ENCODE results near the gene ADD2.
"Not testable (repeated sequence)": the region's sequence is repeated elsewhere in the genome, so short reads cannot be mapped to it uniquely, and the experiment has no call there.

Gene ADD2

DNA sequence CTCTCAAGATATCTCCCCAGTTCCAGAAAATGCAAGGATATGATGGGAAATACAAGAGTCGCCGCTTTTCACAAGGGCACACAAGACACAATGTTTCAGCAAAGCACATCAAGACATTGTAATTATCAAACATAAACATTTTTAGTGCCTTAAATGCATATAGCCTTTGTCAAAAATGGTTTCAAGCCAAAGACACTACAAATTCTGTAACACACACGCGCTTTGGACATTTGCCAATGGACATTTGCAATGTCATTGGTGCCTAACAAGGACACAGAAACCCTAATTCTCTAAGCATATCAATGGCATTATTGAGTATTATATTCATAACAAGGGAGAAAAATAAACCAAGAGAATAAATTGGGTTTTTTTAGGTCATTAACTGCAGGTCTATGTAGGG is 16.1 kb downstream of the ADD2 start:
- no peak for DNase-seq (ENCODE audit: low read depth)

DNA sequence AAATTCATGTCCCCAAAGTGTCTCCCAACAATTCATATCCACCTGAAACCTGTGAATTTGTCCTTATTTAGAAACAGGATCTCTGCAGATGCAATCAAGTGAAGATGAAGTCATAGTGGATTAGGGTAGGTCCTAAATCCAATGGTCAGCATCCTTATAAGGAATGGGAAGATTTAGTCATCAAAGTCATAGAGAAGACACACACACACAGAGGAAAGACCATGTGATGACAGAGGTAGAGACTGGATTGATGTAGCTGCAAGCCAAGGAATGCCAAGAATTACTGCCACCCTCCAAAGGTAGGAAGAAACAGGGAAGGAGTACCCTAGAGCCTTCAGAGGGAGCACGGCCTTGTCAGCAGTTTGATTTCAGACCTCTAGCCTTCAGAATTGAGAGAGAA is 17.7 kb downstream of the ADD2 start:
- no peak for DNase-seq (ENCODE audit: low read depth)

DNA sequence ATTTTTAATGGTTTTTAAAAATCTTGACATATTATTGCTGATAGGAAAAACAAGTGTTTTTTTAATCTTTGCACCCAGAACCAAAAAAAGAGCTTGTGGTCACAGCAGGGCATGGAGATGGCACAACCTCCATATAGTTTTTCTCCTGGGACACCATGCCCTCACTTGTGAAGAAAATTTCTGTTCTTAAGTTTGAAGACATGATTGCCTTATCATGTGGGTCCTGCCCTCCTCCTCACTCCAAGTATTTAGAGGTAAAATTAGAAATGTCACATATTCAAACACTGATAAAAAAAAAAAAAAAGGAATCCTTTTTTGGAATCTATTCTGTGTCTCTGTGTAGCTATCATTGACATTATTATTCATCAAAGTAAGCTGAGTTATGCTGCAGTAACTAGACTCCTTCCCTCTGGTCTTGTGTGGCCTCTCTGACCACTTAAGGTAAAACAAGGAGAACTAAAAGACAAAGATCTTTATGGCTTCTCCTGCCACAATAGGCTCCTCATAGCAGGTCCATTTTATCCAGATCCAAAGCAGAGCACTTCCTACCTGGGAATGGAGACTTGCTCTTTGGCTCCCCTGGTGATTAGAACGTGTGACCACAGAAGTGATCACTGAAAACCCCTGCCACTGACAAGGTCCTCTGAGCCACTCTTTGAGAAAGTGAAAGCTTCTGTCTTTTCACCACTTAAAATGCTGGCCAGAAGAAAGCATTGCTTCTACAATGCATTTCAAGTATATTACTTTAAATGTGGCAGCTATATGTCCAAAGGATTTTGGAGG is 19.8 kb downstream of the ADD2 start:
- no peak for DNase-seq (ENCODE audit: low read depth)

DNA sequence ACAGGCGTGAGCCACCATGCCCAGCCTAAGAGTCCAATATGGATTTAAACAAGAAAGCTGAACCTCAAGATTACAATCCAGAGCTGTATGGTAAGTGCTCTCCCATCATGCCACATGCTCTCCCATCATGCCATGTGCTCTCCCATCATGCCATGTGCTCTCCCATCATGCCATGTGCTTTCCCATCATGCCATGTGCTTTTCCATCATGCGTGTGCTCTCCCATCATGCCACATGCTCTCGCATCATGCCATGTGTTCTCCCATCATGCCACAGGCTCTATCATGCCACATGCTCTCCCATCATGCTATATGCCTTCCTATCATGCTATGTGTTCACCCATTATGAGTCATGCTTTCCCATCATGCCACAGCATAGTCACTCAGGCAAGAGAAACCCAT is 20.7 kb downstream of the ADD2 start:
- no peak for DNase-seq (ENCODE audit: low read depth)

DNA sequence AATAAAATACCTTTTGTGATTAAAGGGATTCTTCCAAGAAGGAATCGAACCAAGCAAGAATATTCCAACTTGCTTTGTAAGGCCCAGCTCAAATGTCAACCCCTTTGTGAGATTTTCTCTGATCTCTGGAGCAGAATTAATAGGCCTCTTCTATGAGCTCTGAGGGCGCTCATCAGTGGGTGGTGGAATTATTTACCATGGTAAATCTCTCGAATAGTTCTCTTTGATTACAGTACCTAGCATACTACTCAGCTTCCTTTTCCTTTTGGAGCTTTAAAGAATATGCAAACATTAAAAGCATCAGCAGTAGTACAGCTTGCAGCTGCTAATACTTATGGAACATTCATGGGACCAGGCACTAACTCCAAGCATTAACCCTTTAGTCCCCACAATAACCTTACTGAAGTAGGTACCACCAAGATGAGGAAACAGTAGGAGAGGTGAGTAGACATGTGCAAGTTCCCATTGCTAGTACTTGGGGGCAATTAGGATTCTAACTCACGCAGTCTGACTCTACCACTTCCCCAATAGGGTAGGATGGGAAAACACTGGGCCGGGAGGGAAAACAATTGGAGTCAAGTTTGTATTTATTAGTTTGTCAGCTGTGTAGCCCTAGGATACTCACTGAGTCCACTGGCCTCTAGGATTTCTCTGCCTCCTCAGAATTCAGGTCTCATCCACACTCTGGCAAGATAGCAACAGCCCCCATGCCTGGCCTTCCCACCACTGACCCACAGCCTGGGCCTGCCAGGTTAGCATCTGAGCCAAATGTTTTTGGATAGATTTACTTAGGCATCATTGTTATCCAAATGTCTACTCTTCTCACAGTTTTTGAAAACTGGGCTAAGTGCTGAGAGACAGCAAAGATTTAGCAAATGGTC is 21.7 kb downstream of the ADD2 start:
- no peak for DNase-seq (ENCODE audit: low read depth)

DNA sequence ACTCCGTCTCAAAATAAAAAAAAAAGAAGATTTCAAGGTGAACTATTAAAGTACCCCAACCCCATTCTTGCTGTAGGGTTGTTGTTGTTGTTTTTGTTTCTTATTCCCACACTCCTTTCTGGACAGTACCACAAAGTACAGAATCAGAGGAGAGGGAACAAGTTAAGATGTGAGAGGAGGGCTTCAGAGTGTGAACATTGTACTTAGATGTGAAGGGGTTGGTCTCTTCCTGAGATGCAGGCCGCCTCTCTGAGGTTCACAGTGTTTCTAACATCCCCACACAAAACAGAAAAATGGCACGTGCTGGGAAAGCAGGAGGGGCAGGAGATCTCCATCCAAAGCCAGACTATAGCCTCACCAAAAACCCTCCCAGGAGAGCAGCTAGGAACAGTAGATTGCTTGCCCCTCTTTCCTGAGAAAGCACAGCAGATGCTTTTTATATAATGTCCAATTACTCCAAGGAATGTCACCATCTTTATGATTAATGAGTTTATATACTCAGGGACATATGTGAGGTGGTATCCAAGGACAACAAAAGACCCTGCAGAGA is 22.6 kb downstream of the ADD2 start:
- no peak for DNase-seq (ENCODE audit: low read depth)

DNA sequence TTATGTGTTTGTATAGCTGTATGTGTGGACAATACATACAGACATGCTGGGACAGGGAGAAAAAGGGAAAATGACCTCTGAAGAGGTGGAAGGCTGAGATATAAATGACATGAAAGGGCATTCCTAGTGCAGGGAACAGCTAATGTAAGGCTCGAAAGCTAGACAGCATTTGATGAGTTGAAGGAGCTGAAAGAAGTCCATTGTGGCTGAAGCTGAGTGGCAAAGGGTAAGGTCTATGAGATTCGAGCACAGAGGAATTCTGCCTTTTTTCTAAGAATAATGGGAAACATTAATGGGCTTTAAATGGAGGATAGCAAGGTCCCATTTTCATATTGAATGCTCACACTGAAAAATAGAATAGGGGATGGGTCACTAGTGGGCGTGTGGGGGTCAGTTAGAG is 23.6 kb downstream of the ADD2 start:
- DNase-seq (ENCODE audit: low read depth) = no peak

DNA sequence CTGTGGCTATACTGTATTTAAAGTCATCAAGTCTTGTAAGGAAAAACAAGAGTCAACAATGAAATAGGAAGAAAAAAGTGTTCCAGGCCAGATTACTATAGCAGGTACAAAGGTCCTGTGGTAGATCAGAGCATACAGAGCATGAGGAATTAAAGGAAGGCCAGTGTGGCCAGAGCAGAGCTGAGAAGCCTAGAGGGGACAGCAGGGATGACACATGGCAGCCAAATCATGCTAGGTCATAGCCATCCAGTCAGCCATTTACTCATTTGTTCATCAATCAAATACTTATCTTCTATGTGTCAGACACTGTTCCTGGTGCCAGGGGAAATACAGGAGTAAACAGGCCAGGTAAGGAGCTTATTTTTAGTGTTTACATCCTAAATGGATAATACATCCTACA is 24.3 kb downstream of the ADD2 start:
- no peak for DNase-seq (ENCODE audit: low read depth)

DNA sequence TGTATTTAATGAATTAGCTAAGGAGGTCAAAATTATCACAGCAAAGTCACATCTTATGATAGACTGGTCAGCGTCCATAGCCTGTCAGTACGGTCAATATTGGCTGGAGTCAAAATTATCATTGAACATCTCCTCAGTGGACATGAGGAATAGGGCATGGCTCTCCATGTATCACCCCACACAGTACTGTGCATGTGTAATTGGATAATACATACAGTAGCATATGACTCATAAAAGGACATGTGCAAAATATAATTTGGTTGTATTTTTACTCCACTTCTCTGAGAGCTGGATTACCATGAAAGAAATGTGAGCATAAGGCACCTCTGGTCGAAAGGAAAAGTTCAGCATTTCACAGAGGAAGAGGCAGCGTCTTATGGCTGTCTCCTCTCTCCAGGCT is 24.9 kb downstream of the ADD2 start:
- DNase-seq (ENCODE audit: low read depth) = no peak

DNA sequence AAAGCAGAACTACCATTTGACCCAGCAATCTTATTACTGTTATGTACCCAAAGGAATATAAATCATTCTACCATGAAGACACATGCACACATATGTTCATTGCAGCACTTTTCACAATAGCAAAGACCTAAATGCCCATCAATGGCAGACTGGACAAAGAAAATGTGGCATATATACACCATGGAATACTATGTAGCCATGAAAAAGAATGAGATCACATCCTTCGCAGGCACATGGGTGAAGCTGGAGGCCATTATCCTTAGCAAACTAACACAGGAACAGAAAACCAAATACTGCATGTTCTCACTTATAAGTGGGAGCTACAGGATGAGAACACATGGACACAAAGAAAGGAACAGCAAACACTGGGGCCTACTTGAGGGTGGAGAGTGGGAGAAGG is 28.5 kb downstream of the ADD2 start:
- not testable (repeated sequence) for DNase-seq (ENCODE audit: low read depth)

DNA sequence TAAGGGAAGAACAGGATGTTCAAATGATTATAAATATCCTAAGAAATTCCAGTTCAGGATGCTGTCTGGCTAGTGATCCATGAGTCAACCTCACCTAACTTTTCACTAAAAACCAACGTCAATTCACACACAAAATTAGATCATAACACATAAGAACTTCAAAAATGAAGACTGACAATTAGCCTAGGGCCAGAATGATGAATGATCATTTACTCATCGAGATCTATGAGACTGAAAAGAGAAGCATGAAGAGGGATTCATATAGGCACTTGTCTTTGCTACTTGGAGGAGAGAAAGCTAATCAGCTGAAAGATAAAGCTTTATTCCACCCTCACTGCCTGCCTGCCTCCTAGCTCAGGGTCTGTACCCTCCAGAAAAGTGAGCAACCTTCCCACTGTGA is 29.8 kb downstream of the ADD2 start:
- no peak for DNase-seq (ENCODE audit: low read depth)

DNA sequence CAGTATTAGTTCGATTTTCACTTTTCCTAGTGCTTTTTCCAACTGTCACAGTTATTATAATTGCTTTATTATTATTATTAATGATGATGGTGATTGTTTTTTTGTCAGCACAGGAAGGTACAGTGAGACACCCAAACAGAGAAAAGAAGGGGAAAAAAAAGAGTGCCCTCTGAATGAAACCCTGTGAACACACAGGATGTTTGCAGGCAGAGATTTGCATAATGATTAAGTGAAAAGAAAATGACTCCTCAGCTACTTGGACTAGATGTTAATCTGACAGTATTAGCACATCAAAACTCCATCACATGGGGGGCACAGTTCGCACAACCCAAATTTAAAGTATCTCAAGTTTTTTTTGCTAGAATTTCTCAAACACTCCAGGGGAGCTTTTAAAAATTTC is 32.9 kb downstream of the ADD2 start:
- DNase-seq (ENCODE audit: low read depth) = no peak

DNA sequence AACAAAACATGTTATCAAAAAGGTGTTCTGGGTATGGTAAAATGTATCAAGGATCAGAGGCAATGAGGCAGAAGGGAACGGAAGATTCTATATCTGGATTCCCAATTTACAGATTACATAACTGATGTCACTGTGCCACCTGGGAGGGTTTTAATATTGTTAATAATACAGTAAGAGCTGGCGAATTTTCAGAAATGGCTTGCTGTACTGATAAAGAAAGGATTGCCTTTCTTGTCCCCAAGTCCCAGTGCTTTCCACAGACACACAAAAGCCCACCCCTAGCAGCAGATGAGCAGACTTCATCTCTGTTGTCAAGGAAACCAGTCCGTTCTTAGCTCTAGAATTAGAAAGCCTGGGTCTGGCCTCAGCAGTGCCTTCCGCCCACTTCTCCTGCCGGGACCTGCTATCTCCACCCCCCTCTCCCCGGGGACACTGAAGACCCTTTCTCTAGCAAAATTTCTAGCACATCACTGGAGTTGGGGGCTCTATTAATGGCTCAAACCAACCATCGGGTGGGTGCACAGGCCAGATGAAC is 34.3 kb downstream of the ADD2 start:
- DNase-seq (ENCODE audit: low read depth) = no peak

DNA sequence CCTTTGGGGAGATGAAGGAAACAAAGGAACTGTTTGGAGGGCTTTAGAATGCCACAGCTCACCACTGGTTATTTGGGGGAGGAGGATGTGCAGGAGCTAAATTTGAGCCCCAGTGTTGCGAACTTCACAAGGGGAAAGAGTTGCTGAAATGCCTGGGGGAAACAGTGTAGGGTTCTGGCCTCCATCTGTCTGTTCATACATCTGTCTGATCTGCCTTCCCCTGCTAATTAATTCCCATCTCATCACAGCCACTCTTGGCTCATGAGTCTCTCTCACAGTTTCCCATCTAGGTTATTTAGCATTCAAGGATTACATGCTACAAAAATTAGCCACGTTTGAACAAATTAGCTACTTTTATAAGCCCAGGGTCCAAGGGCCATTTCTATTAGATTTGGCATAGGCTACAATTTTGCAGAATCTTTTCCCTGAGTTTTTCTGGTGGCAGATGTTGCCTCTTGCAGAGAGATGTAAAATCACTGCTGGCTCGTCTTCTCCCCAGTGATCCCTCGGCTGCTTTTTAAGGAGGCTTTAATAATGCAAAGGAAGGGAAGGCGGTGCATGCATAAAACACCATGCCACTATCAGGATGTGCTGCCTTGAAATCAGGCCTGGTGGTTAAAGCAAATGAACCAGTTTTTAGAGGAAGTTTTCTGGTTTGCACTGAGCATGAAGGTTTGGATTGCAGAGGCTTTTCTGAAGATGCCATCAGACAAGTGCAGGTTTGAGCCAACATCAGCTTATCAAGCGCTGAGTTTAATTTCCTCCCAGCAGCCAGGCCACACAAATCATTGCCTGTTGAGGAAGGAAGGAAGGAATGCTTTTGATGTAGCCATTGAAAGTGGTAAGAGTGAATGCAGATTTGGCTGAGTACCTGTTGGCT is 35.0 kb downstream of the ADD2 start:
- DNase-seq (ENCODE audit: low read depth) = no peak

DNA sequence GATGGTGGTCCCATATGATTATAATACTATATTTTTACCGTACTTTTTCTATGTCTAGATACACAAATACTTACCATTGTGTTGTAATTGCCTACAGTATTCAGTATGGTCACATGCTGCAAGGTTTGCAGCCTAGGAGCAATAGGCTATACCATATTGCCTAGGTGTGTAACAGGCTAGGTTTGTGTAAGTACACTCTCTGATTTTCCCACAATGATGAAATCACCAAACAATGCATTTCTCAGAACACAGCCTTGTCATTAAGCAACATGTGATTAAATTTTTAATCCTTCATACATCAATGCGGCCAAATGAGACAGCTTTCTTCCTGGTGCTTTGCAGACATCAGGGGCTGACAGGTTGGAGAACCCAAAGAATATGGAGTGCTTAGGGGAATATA is 37.3 kb downstream of the ADD2 start:
- no peak for DNase-seq (ENCODE audit: low read depth)

DNA sequence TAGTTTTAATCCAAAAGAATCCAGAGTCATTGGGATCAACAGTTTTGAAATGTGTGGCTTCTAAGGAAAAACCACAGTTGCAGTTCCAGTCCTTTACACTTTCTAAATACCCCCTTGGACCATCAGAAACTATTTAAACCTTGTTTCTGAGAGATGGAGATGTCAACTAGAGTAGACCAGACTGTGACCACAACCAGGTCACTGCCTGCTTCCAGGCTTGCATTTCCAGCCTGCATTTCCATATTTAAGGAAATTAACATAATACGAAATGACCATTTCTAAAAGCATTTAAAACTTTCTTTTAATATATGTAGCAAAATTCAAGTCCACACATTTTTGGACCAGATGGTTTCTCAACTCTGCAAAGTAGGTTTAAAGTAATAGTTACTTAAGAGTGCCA is 38.4 kb downstream of the ADD2 start:
- no peak for DNase-seq (ENCODE audit: low read depth)

DNA sequence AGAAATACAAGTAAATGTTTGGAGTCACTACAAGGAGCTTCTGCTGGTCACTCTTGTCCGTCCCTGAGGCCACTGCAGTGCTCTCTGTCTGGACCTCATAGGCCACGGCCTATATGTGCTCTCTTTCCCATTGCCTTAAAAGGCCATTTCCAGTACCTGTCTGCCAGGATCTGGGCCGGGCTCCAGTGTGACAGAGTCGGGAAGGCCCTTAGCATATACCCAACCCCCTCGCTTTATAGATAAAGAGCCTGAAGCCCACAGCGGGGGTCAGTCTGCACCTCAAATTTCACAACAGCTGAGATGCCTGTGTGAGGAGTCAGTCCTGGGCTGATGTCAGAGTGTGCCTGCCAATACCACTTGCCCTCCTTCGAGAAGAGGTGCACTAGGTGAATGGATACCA is 39.9 kb downstream of the ADD2 start:
- no peak for DNase-seq (ENCODE audit: low read depth)

DNA sequence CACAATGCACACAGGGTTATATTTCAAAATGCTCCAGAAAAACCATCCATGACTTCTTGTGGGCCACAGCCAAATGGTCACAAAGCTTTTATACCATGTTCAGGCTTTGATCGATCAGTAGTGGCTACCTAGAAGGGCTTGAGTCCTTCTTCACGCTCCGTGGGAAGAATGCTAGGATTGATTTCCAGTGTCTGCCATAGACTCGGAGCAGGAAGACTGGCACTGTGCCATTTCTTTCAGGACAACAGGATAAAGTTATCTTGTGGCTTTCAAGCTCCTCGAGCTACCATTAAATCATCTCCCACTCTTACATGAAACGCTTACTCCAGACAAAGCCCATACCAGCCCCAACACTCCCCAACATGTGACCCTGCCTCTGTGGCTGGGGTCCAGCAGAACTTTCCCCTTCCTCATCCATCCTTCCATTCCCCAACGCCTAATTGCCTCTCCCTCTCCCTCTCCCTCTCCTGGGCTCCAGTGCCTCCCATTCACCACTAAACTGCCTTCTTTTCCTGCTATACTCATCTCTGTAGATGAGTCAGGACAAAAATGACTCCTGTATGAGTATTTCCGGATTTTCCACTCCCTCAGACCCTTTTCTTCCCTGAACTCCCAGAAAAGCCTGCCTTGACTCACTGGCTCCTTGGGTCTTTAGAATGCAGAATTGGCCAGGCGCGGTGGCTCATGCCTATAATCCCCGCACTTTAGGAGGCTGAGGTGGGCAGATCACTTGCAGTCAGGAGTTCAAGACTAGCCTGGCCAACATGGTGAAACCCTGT is 40.9 kb downstream of the ADD2 start:
- DNase-seq (ENCODE audit: low read depth) = no peak

DNA sequence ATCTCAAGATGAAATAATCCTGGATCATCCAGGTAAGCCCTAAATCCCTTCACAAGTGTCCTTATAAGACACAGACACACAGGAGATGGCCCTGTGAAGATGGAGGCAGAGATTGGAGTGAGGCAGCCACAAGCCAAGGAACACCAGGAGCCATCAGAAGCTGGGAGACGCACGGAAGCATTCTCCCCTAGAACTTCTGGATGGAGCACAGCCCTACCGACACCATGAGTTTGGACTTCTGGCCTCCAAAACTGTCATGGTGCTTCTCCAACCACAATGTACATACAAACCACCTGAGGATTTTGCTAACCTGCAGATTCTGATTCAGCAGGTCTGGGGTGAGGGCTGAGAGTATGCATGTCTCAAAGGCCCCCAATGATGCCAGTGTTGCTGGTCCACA is 42.5 kb downstream of the ADD2 start:
- no peak for DNase-seq (ENCODE audit: low read depth)

DNA sequence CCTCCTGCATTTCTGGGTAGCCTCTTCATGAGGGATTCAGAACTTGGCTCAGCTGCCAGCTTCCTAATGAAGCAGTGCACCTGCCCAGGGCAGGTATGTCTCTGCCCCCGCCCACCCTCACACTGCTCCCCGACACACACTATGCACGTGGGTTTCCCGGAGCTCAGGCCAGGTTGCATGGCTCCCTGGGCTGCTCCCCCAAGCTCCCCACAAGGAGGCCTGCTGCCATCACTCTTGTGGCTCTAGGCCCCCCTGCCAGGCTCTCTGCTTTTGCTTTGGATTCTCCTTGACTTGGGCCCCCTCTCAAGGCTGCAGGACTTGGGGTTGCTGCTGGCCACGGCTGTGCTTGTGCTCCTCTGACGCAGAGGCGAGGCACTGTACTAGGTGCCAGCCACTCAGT is 43.6 kb downstream of the ADD2 start:
- no peak for DNase-seq (ENCODE audit: low read depth)

DNA sequence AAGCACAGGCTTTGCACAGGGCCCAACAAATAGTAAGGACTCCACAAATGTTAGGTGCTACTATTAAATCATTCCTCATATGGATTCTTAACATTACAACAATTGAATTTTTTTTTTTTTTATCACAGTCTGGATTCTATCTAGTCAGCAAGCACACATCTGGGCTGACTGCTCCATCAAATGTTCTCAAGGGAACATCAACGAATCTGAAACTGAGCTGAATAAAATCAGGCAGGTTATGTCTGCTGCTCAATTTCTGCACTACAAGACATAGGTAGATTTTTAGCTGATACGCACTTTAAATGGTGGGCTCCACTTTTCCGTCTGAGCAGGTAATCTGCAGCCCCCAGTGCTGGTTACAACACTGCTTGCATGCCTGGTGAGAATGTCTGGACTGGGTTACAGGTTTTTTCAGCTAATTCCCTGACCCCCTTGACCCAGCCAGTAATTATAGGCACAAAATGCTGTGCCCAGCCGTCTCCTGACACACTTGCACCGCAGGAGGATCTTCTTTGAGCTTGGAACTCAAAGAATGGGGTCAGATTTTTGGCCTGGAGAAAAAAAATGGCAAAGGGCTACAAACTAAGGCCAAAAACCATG is 44.6 kb downstream of the ADD2 start:
- DNase-seq (ENCODE audit: low read depth) = no peak
